ENCODE data around the gene SH3BP1. TPM values are rescaled to one million over a fixed set of nuclear protein-coding genes. Genes with fewer than 3 reads are reported as not detected.

The SH3BP1 gene
- total RNA-seq, 4 donors from 2014 or later: 33.8 to 53.4 (median 42.0) TPM

DNA sequence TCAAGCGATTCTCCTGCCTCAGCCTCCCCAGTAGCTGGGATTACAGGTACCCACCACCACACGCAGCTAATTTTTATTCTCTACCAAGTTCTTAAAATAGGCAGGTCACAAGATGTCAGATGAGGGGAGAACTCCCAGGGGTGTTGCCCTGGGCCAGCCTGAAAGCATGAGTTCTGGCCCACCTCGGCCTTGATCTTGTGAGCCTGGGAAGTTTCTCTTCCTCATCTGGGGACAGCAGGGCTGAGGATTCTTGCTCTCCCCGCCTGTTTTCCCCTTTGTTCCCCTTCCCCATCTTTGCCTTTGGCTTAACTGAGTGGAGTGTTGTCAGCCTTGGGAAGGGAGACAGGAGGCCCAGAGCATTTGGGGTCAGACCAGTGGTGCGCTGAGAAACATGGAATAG is 22.6 kb downstream of the SH3BP1 start:
- peak overlapping the region; percentile 1 to 80 (median 69) for H3K27ac ChIP-seq
- no peak overlapping the region for H3K4me3 ChIP-seq
- H3K9me3 ChIP-seq: no peaks in the 10 kb centered on the region
- no peaks in the 10 kb centered on the region for H3K27me3 ChIP-seq
- 89% methylated on average over 1 of the region's 5 CpGs; no CpG with 5 or more reads in 1 of the 2 donors for WGBS, 2 donors
- TF ChIP-seq POLR2A (IDR thresholded peaks at IDR 0.05) (no peak), CTCF (IDR thresholded peaks at IDR 0.05) (no peak)
- intact Hi-C loops (cut with DNase I): no loop called here
- DNase-seq: no peak
- peaks cover 0 to 17% (median 0%) of the 10 kb centered on the region in 3 donors for H3K36me3 ChIP-seq
- peaks cover 26 to 44% (median 28%) of the 10 kb centered on the region in 3 donors for H3K4me1 ChIP-seq

GRCh38 chr22:37663521-37664140 is 24.2 kb downstream of the SH3BP1 start:
- peak overlapping the region in 2 of 4 donors; percentile 47 to 63 for H3K27ac ChIP-seq
- intact Hi-C loops (cut with DNase I): no loop called here
- no peak for DNase-seq
- H3K27me3 ChIP-seq: no peaks in the 10 kb centered on the region
- no peak overlapping the region for H3K4me3 ChIP-seq
- H3K4me1 ChIP-seq: peaks cover 21 to 35% (median 22%) of the 10 kb centered on the region in 3 donors
- no peak for TF ChIP-seq POLR2A (IDR thresholded peaks at IDR 0.05)
- no peak for TF ChIP-seq CTCF (IDR thresholded peaks at IDR 0.05)
- peaks cover 0 to 17% (median 0%) of the 10 kb centered on the region in 3 donors for H3K36me3 ChIP-seq
- no peaks in the 10 kb centered on the region for H3K9me3 ChIP-seq
- WGBS, 2 donors: 66 to 75% methylated on average over 16 of the region's 16 CpGs

GRCh38 chr22:37664249-37665101 is 25.0 kb downstream of the SH3BP1 start:
- H3K4me1 ChIP-seq: peaks cover 14 to 30% (median 20%) of the 10 kb centered on the region in 3 donors
- H3K27me3 ChIP-seq: no peaks in the 10 kb centered on the region
- H3K27ac ChIP-seq: no peak overlapping the region
- intact Hi-C loops (cut with DNase I): no loop called here
- no peak for TF ChIP-seq CTCF (IDR thresholded peaks at IDR 0.05)
- TF ChIP-seq POLR2A (IDR thresholded peaks at IDR 0.05): no peak
- 72 to 74% methylated on average over 12 to 13 of the region's 16 CpGs for WGBS, 2 donors
- DNase-seq: no peak
- no peaks in the 10 kb centered on the region for H3K9me3 ChIP-seq
- peaks cover 0 to 17% (median 0%) of the 10 kb centered on the region in 3 donors for H3K36me3 ChIP-seq
- no peak overlapping the region for H3K4me3 ChIP-seq

GRCh38 chr22:37665487-37665886 is 26.0 kb downstream of the SH3BP1 start:
- no peak overlapping the region for H3K4me3 ChIP-seq
- H3K27me3 ChIP-seq: no peaks in the 10 kb centered on the region
- H3K27ac ChIP-seq: no peak overlapping the region
- peaks cover 5 to 20% (median 10%) of the 10 kb centered on the region in 3 donors for H3K4me1 ChIP-seq
- intact Hi-C loops (cut with DNase I): no loop called here
- DNase-seq: no peak
- H3K9me3 ChIP-seq: no peaks in the 10 kb centered on the region
- H3K36me3 ChIP-seq: peaks cover 0 to 17% (median 0%) of the 10 kb centered on the region in 3 donors
- no peak for TF ChIP-seq POLR2A (IDR thresholded peaks at IDR 0.05)
- TF ChIP-seq CTCF (IDR thresholded peaks at IDR 0.05): no peak
- 92 to 93% methylated on average over 3 to 18 of the region's 24 CpGs for WGBS, 2 donors

DNA sequence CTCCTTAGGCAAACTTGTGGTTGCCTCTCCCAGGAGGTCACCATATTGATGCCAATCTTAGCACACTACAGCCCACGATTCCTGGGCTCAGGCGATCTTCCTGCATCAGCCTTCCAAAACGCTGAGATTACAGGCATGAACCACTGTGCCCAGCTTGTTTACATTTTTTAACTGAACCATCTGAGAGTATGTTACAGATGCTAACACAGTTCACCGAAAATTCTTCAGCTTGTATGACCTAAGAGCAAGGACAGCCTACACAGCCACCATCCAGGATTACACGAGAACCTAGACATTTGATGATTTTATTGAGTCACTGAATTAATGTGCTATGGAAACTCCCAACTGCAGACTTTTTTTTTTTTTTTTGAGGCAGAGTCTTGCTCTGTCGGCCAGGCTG is 30.1 kb downstream of the SH3BP1 start:
- no peaks in the 10 kb centered on the region for H3K27me3 ChIP-seq
- peaks cover 0 to 17% (median 0%) of the 10 kb centered on the region in 3 donors for H3K36me3 ChIP-seq
- WGBS, 2 donors: 61 to 74% methylated on average over 5 to 6 of the region's 6 CpGs
- peak overlapping the region in 1 of 4 donors; percentile 21 for H3K27ac ChIP-seq
- H3K4me3 ChIP-seq: no peak overlapping the region
- TF ChIP-seq CTCF (IDR thresholded peaks at IDR 0.05) (no peak), POLR2A (IDR thresholded peaks at IDR 0.05) (no peak)
- no peaks in the 10 kb centered on the region for H3K9me3 ChIP-seq
- peaks cover 5 to 22% (median 15%) of the 10 kb centered on the region in 3 donors for H3K4me1 ChIP-seq
- DNase-seq: no peak
- intact Hi-C loops (cut with DNase I): no loop called here

Data from esophagus squamous epithelium (tissue), 5 donors.